NCI-H510A treated with DMSO at 0.1 percent for 48 hours (cell line): ENCODE data around the gene FUCA1.
"Not testable (repeated sequence)": the region's sequence is repeated elsewhere in the genome, so short reads cannot be mapped to it uniquely, and the experiment has no call there.

ENCODE experiments used
- DNase-seq: peaks from one replicate; lab custom pipeline; 2025; lab: John Stamatoyannopoulos, UW

The FUCA1 gene

GRCh38 chr1:23837908-23838307 lies 30.2 kb downstream of the FUCA1 start:
- DNase-seq = no peak

- DNase-seq = no peak
Observed at GRCh38 chr1:23836037-23836436, 32.1 kb downstream of the FUCA1 start.

GRCh38 chr1:23834156-23834555 lies 33.9 kb downstream of the FUCA1 start:
- not testable (repeated sequence) for DNase-seq

DNA sequence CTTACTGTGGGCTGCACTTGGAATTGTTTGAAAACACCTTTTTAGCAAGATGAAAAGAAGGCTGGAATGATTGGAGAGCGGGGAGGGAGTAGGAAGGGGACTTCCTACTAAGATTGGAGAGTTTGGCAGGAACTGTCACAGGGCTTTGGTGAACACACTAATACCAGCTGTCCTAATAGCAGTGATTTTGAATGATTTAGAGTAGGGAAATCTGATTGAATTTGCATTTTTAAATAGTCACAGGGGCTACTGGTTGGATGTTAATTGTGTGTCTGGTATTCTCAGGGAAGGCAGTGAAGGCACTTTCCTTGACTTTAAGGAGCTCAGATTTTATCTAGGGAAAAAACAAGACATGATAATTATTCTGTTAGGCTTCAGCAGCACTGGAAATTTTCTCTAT lies 40.4 kb downstream of the FUCA1 start:
- DNase-seq = no peak

DNA sequence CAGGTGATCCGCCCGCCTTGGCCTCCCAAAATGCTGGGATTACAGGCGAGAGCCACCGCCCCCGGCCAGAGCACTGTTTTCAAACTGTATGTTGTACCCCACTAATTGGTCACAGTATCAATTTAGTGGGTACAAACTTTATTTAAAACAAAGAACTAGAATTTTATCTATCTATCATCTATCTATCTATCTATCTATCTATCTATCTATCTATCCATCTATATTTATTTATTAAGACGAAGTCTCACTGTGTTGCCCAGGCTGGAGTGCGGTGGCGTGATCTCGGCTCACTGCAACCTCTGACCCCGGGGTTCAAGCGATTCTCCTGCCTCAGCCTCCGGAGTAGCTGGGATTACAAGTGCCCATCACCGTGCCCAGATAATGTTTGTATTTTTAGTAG lies 41.5 kb downstream of the FUCA1 start:
- not testable (repeated sequence) for DNase-seq

- DNase-seq = peak; percentile 30
Observed at GRCh38 chr1:23825762-23826522, 42.1 kb downstream of the FUCA1 start.

DNA sequence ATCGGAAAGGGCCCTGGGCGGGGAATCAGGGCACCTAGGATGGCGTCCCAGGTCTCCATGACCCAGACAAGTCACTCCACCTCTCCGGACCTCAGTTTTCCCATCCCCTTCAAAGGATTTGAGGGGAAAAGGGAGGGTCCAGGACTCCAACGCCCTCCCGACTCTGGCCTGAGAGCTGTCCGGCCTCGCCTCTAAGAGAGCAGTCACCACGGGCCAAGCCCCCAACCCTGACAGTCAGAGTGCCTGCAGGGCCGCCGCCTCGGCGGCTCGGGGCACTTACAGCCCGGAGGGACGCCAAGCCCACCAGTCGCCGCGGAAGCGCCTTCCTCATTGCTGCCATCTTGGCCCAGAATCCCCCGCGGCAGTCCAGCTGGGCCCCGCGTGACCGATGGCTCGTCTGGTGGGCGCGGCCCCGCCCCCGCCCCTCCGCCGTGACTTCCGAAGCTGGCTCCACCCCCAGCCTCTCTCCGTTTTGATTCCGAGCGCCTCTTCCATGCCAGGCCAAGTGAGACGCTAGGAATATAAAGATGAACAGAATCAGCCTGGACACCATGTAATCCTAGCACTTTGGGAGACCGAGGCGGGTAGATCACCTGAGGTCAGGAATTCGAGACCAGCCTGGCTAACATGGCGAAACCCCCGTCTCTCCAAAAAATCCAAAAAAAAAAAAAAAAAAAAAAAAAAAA lies 42.9 kb downstream of the FUCA1 start, which contains the start of gene HMGCL:
TSS of gene HMGCL (minus strand) at position 354 of the 686 bp plus-strand sequence. CDS start at position 340, 14 bp downstream.
- peak; percentile 93 for DNase-seq

GRCh38 chr1:23824711-23825075 lies 43.4 kb downstream of the FUCA1 start:
- no peak for DNase-seq

DNA sequence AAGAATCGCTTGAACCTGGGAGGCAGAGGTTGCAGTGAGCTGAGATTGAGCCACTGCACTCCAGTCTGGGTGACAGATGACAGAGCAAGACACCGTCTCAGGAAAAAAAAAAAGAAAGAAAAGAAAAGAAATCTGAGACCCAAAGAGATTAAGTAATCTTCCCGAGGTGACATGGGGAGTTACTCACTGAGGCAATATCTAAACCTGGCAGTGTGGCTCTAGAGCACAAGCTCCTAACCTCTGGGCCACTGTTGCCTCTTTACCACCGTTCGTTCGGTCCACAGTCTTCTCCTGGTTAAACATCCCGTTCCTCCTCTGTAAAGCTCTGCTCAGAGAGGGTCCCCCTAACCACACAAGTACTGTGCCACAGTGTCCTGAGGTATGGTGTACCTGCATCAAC lies 44.3 kb downstream of the FUCA1 start:
- DNase-seq = no peak

DNA sequence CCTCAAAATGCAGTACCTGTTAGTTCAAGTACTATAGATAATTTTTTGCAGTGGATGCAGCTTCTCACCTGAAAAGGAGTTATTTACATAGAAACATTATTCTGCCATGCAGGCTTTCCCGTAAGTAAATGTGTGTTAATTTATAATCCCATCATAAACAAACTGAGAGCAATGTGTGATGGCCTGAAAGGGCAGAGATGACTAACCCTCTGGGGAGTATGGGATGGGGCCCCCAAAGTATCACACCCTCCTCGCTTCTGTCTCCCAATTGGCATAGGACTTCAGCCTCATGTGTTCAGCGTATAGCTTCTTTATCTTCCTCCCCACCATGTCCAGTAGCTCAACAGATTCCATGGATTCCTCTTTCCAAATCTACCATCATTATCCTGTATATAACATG lies 50.5 kb downstream of the FUCA1 start:
- no peak for DNase-seq

DNA sequence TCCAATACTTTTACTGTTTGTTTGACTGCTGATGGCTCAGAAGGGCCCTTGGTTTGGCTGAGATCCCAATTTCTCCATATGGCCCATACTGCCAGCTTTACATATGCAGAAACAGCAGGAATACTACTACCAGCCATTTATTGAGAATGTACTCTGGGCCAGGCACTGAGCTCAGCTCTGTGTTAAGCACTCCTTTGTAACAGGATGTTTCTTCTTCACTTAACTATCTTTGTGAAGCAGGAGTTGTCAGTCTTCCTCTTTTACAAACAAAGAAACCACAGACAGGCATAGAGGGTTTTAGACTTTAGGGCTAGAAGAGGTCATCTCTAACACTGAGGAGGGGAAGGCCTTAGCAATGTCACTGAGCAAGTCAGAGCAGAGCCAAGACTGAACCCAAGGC lies 51.2 kb downstream of the FUCA1 start:
- DNase-seq = no peak

DNA sequence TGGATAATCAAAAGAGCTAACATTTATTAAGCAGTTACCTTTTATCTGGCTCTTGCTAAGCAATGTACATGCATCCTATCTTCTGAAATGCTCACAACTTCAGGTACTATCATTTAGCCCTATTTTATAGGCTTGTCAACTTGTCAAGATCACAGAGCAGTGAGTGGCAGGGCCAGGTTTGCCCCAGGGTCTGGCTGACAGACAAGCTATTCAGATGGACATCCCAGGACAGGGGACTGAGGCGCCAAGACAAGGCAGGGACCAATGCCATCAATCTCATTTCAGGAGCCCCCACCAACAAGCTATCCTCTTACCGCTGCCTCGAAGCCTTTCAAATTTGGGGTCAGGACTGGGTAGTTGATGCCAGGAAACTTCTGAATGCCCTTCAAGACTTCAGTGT lies 51.7 kb downstream of the FUCA1 start:
- DNase-seq = no peak

GRCh38 chr1:23814016-23814415 lies 54.1 kb downstream of the FUCA1 start:
- DNase-seq = no peak

GRCh38 chr1:23810818-23811540 lies 57.1 kb downstream of the FUCA1 start:
- peak; percentile 6 for DNase-seq

DNA sequence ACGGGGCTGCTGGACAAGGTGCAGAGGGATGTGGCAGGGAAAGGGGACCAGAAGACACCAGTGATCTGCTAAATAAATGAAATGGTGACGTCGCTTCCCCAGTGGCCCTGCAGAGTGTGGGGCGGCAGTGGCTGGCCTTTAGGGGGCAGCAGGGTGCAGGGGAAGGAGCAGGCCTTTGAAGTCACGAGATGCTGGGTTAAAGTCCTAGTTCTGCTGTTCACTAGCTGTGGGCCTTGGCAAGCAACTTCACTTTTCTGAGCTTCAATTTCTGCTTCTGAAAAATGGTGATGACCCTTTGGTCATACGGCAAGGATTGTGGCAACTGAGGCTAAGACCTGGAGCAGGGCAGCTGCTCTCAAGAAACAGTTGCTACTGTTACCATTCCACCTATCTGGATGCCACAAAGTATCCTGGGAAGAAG lies 58.3 kb downstream of the FUCA1 start:
- DNase-seq = peak; percentile 52

GRCh38 chr1:23807453-23807852 lies 60.6 kb downstream of the FUCA1 start:
- no peak for DNase-seq

GRCh38 chr1:23806280-23806679 lies 61.8 kb downstream of the FUCA1 start:
- DNase-seq = no peak

DNA sequence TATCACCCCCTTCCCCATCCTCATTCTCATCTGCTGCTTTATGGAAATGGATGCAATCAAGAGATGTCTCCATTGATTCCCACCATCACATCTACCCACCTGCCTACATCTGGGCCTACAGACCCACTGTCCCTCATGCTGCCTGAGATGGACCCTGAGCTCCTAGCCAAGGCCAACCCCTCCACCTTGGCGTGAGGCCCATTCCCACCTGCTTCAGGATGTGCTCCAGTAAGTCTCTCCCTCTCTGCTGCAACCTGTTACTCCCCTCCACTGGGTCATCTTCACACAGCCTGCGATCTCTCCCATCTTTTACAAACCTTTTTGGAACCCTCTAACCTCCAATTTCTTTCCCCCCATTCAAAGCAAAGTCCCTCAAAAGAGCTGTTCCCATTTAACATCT lies 63.1 kb downstream of the FUCA1 start:
- no peak for DNase-seq

- DNase-seq = no peak
Observed at GRCh38 chr1:23804183-23804835, 63.8 kb downstream of the FUCA1 start.

DNA sequence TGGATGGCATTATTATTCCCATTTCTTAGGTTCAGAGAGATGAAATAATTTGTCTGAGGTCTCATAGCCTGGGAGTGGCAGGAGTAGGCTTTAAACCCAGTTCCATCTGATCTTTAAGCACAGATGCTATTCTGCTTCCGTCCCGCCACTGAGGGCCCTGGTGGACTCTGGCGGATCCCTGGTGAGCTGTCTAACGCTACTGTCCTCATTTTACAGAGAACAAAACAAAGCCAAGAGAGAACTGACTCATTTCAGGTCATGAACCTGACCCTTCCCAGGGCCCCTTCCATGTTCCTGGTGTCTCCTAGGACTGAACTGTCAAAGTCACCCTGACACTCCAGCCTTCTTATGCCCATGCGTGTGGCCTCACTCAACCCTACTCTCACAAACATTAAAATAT lies 64.4 kb downstream of the FUCA1 start:
- DNase-seq = no peak

DNA sequence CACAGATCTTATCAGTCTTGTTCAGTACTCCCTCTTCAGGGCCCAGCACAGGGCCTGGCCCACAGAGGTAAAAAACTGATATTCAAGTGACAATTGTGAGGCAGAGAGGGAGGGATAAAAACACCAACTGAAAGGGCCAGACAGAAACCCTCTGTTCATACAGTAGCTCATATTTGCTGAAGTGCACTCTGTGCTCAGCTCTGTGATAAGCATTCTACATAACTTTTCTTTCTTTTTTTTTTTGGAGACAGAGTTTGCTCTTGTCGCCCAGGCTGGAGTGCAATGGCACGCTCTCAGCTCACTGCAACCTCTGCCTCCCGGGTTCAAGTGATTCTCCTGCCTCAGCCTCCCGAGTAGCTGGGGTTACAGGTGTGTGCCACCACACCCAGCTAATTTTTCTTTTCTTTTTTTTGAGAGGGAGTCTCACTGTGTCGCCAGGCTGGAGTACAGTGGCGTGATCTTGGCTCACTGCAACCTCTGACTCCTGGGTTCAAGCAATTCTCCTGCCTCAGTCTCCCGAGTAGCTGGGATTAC lies 65.2 kb downstream of the FUCA1 start:
- not testable (repeated sequence) for DNase-seq

- DNase-seq = no peak
Observed at GRCh38 chr1:23801876-23802275, 66.2 kb downstream of the FUCA1 start.
